HepG2 (cell line): Measurements from ENCODE around the gene NGRN. TPM values are rescaled to one million over a fixed set of nuclear protein-coding genes. Genes with fewer than 3 reads are reported as not detected.

ENCODE experiments used
- BRCA1 ChIP-seq: sonication (generic); formaldehyde crosslinking; IDR thresholded peaks from 2 replicates; pipeline ENCODE4 v1.4.0; 2020; ENCODE audit warnings: missing genetic modification reagents
- CHCHD3 ChIP-seq: sonication (generic); formaldehyde crosslinking; IDR thresholded peaks from 2 replicates; pipeline ENCODE4 v1.8.0; 2022; ENCODE audit warnings: mild to moderate bottlenecking, missing genetic modification reagents, moderate library complexity
- E2F2 ChIP-seq: sonication (generic); formaldehyde crosslinking; IDR thresholded peaks from 2 replicates; pipeline ENCODE4 v1.4.0; 2020; ENCODE audit warnings: missing genetic modification reagents, borderline replicate concordance
- HDAC1 ChIP-seq: sonication (generic); formaldehyde crosslinking; IDR thresholded peaks from 2 replicates; pipeline ENCODE4 v1.5.1; 2020; ENCODE audit warnings: mild to moderate bottlenecking, missing genetic modification reagents
- HNRNPLL ChIP-seq: fragments of 200-400 bp; formaldehyde crosslinking; IDR thresholded peaks from 2 replicates; pipeline ENCODE4 v1.6.1; 2017; ENCODE audit warnings: mild to moderate bottlenecking, low read depth, low read length; ENCODE audit not compliant: poor library complexity, severe bottlenecking
- KDM6A ChIP-seq: IDR thresholded peaks from 2 replicates; pipeline ENCODE4 v1.6.1; 2016; ENCODE audit warnings: low read depth
- KLF9 ChIP-seq: IDR thresholded peaks from 2 replicates; pipeline ENCODE4 v1.6.1; 2016; ENCODE audit warnings: low read depth
- SSRP1 ChIP-seq: IDR thresholded peaks from 2 replicates; pipeline ENCODE4 v1.6.1; 2016; ENCODE audit warnings: control low read depth
- TEAD2 ChIP-seq: sonication (generic); formaldehyde crosslinking; IDR thresholded peaks from 2 replicates; pipeline ENCODE4 v1.9.0; 2021; ENCODE audit warnings: missing genetic modification reagents
- UBTF ChIP-seq: sonication (generic); formaldehyde crosslinking; IDR thresholded peaks from 2 replicates; pipeline ENCODE4 v1.4.0; 2020; ENCODE audit warnings: mild to moderate bottlenecking, missing genetic modification reagents
- USF2 ChIP-seq, 2 experiments: sonication (generic) in 1 of 2; formaldehyde crosslinking in 1 of 2; IDR thresholded peaks; 2 replicates each; pipeline versions ENCODE4 v1.5.1 to v1.6.1; 2011 to 2020; ENCODE audit warnings: borderline replicate concordance in 1 of 2, low read depth in 1 of 2, low read length in 1 of 2, mild to moderate bottlenecking in 1 of 2, missing genetic modification reagents in 1 of 2, moderate library complexity in 1 of 2
- ZBTB8A ChIP-seq: sonication (generic); formaldehyde crosslinking; IDR thresholded peaks from 2 replicates; pipeline ENCODE4 v1.4.0; 2020; ENCODE audit warnings: mild to moderate bottlenecking, low read depth, missing genetic modification reagents, borderline replicate concordance
- ZNF335 ChIP-seq: sonication (generic); formaldehyde crosslinking; IDR thresholded peaks from 2 replicates; pipeline ENCODE4 v1.4.0; 2020; ENCODE audit warnings: missing genetic modification reagents
- ZNF431 ChIP-seq: sonication (generic); formaldehyde crosslinking; IDR thresholded peaks from 2 replicates; pipeline ENCODE4 v1.9.0; 2022; ENCODE audit warnings: missing genetic modification reagents, low read depth, mild to moderate bottlenecking, borderline replicate concordance
- ZNF432 ChIP-seq: sonication (generic); formaldehyde crosslinking; IDR thresholded peaks from 2 replicates; pipeline ENCODE4 v1.5.0; 2020; ENCODE audit warnings: missing genetic modification reagents, mild to moderate bottlenecking, borderline replicate concordance
- ZNF609 ChIP-seq: sonication (generic); formaldehyde crosslinking; IDR thresholded peaks from 2 replicates; pipeline ENCODE4 v1.4.0; 2020; ENCODE audit warnings: mild to moderate bottlenecking, missing genetic modification reagents, borderline replicate concordance
- ZNF703 ChIP-seq: sonication (generic); formaldehyde crosslinking; IDR thresholded peaks from 2 replicates; pipeline ENCODE4 v1.5.1; 2020; ENCODE audit warnings: missing genetic modification reagents, mild to moderate bottlenecking, moderate library complexity, borderline replicate concordance
- ZNF879 ChIP-seq: sonication (generic); formaldehyde crosslinking; IDR thresholded peaks from 2 replicates; pipeline ENCODE4 v1.8.1; 2023; ENCODE audit warnings: missing genetic modification reagents
- ZSCAN12 ChIP-seq: sonication (generic); formaldehyde crosslinking; IDR thresholded peaks from 2 replicates; pipeline ENCODE4 v1.9.0; 2021; ENCODE audit warnings: mild to moderate bottlenecking, missing genetic modification reagents
- polyA plus RNA-seq, 8 experiments: library from polyadenylated mRNA; depleted of rRNA in 3 of 8; stranded (reverse) in 7 of 8; unstranded in 1 of 8; fragments of >200 nt; fragmentation: Illumina TruSeq in 4 of 8; extraction: Trizol in 4 of 8; gene quantifications; 2 replicates each; pipeline versions ENCODE4 v1.2.1 to v1.2.3, GENCODE V29; 2011 to 2016; ENCODE audit warnings: low read depth in 4 of 8, missing spikeins in 1 of 8, mixed read lengths in 1 of 8; ENCODE audit not compliant: insufficient read depth in 1 of 8
- total RNA-seq, 5 experiments: library from RNA; depleted of rRNA; stranded (reverse); fragments of >200 nt; fragmentation: Illumina TruSeq; extraction: Trizol; gene quantifications; 2 replicates each; pipeline ENCODE4 v1.2.3, GENCODE V29; 2016; ENCODE audit warnings: low read depth in 1 of 5

NGRN gene
- total and polyA plus RNA-seq, 2 of the 13 experiments (the other 11 are each of a cell fraction or from before 2014, with no cell fraction given): 39.8 to 63.7 TPM

- no peak for TF ChIP-seq USF2 (IDR thresholded peaks at IDR 0.05; ENCODE audit: low read depth, low read length)
- no peak for TF ChIP-seq USF2 (CRISPR knock-in tag; IDR thresholded peaks at IDR 0.05; ENCODE audit: borderline replicate concordance)
- TF ChIP-seq ZNF431 (CRISPR knock-in tag): no peak
- no peak for TF ChIP-seq TEAD2 (CRISPR knock-in tag)
- TF ChIP-seq ZBTB8A (CRISPR knock-in tag): no peak
- TF ChIP-seq ZNF432 (CRISPR knock-in tag): no peak
- no peak for TF ChIP-seq UBTF (CRISPR knock-in tag)
- TF ChIP-seq E2F2 (CRISPR knock-in tag): no peak
- TF ChIP-seq HDAC1: no peak
- TF ChIP-seq ZNF335: no peak
- TF ChIP-seq ZSCAN12 (CRISPR knock-in tag): no peak
- no peak for TF ChIP-seq KDM6A (CRISPR knock-in tag)
- no peak for TF ChIP-seq ZNF609 (CRISPR knock-in tag)
- TF ChIP-seq BRCA1 (CRISPR knock-in tag): no peak
- TF ChIP-seq SSRP1 (CRISPR knock-in tag): 0 out of 2 replicates have a peak, but pooled peaks have one; percentile 40
- TF ChIP-seq KLF9: no peak
- no peak for TF ChIP-seq HNRNPLL
- TF ChIP-seq CHCHD3: no peak
- no peak for TF ChIP-seq ZNF879 (CRISPR knock-in tag)
- no peak for TF ChIP-seq ZNF703 (CRISPR knock-in tag)
Measured at GRCh38 chr15:90320062-90320884, 54.8 kb downstream of the NGRN start (continued).
